Ishikawa (cell line): ENCODE results near the gene RHO.

Experiments used
- CREB1 ChIP-seq: IDR thresholded peaks from 2 replicates; pipeline ENCODE4 v1.6.1; 2012; ENCODE audit warnings: low read depth
- EGR1 ChIP-seq: IDR thresholded peaks from 2 replicates; pipeline ENCODE4 v1.6.1; 2012
- EP300 ChIP-seq: IDR thresholded peaks from 2 replicates; pipeline ENCODE4 v1.6.1; 2012; ENCODE audit warnings: borderline replicate concordance
- FOXM1 ChIP-seq: IDR thresholded peaks from 2 replicates; pipeline ENCODE4 v1.6.1; 2012; ENCODE audit warnings: low read depth, borderline replicate concordance
- TAF1 ChIP-seq: IDR thresholded peaks from 2 replicates; pipeline ENCODE4 v1.6.1; 2012; ENCODE audit warnings: low read depth, mild to moderate bottlenecking
- TCF12 ChIP-seq: IDR thresholded peaks from 2 replicates; pipeline ENCODE4 v1.6.1; 2012; ENCODE audit warnings: low read depth

- TF ChIP-seq CREB1 (no peak), TCF12 (no peak), EP300 (no peak), FOXM1 (no peak), TAF1 (no peak), EGR1 (no peak)
Observed at GRCh38 chr3:129563850-129564535, 35.6 kb downstream of the RHO start.
